Prostate gland (tissue), 2 donors: ENCODE data around the gene KCTD21.

ENCODE experiments used
- CTCF ChIP-seq, 4 experiments: fragments of 200-600 bp in 2 of 4; fragments of 450-650 bp in 2 of 4; sonication (generic) in 2 of 4; IDR thresholded peaks; 1 replicate in 3 of 4; 2 replicates in 1 of 4; pipeline ENCODE4 v1.5.1; 2016 to 2019; ENCODE audit warnings: antibody characterized with exemption in 4 of 4, mild to moderate bottlenecking in 2 of 4, moderate library complexity in 2 of 4
- POLR2A ChIP-seq: fragments of 450-650 bp; IDR thresholded peaks from one replicate; pipeline ENCODE4 v1.6.1; 2016; ENCODE audit warnings: antibody characterized with exemption, mild to moderate bottlenecking

DNA sequence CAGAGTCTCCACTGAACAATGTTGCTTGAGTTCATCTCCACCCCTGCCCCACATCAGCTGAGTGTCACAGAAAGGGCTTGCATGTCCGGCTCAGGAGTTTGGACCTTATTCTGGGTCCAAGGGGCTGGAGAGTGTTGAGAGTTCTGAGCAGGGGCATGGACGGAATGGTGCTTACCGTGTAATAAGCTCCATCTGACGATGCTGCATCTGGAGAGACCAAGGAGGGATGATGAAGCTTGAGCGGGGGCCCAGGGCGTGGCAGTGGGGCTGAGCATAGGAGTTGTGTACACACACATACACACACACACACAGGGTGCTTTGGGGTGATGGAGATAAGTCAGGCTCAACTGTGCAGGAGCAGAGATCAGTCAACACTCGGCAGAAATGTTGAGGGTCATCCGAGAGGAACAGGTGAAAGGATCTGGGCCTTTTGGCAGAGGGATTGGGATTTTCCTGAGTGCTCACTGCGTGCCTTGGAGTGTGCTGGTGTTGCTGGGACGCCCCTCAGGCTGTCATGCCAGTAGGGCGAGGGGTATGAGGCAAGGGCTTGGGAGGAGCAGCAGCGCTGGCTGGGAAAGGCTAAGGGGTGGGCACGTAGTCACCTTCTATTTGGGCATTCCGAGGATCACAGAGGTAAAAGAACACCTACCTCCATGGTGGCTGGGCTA is 2.6 kb upstream of the KCTD21 start:
- no peak for TF ChIP-seq POLR2A
- no peak for TF ChIP-seq CTCF (IDR thresholded peaks at IDR 0.05)
